ENCODE data around the gene MRPS23. TPM values are rescaled to one million over a fixed set of nuclear protein-coding genes. Genes with fewer than 3 reads are reported as not detected.
A peak's percentile ranks its signal among the peaks of the same experiment; 100 is the strongest.

MRPS23 gene
- total and polyA plus RNA-seq, 2 of the 13 experiments (the other 11 are each of a cell fraction or from before 2014, with no cell fraction given): 63.2 to 181 TPM

GRCh38 chr17:57889892-57890856, 40.3 kb upstream of the MRPS23 start:
- Histone ChIP-seq H3K9ac (ENCODE audit: insufficient read depth, low read depth, low read length) (no peak overlapping the region; the same call in 1 of the 2 replicates), H3K4me2 (ENCODE audit: low read depth, low read length) (no peak overlapping the region), H3K4me1 (ENCODE audit: insufficient read depth, low read length) (peaks cover 52% of the 10 kb centered on the region), H3K79me2 (ENCODE audit: insufficient read depth, low read length) (no peaks in the 10 kb centered on the region), H2AFZ (ENCODE audit: low read length) (no peak overlapping the region), H3K4me3 (replicated peaks in 1 of 3; ENCODE audit: insufficient read depth in 1 of 3, low read depth in 2 of 3, low read length in 3 of 3) (no peak overlapping the region), H3K9me3 (ENCODE audit: low read length) (no peaks in the 10 kb centered on the region), H4K20me1 (ENCODE audit: insufficient read depth, low read length) (no peaks in the 10 kb centered on the region), H3K36me3 (replicated peaks in 1 of 2; ENCODE audit: control insufficient read depth in 1 of 2, insufficient read depth in 2 of 2, low read length in 2 of 2) (no peaks in the 10 kb centered on the region), H3K27ac (ENCODE audit: extremely low read length, insufficient read depth, low read length) (no peak overlapping the region), H3K27me3 (ENCODE audit: control insufficient read depth in 1 of 2, insufficient read depth in 2 of 2, low read length in 2 of 2) (no peaks in the 10 kb centered on the region; a peak in 1 of 5 replicates)
- DNase-seq (ENCODE audit: low spot score) (no peak), ATAC-seq (no peak), FAIRE-seq (no peak)
- in situ Hi-C loops (cut with HindIII; ENCODE audit: extremely low pct_ligation_motif_present, low pct_unique_long_range_greater_than_20kb) (loop anchor here (10.0 kb wide), 1 partner anchor 225 kb away; no protein-coding TSS in a partner anchor), intact Hi-C loops (cut with micrococcal nuclease; ENCODE audit: unreplicated experiment) (loop anchor here (5.0 kb wide), 1 partner anchor 38 kb away; the partner anchor contains the start of gene MRPS23)
- WGBS (ENCODE audit: low lambda C conversion rate): 79% methylated on average over 8 of the region's 11 CpGs
- ChIA-PET POLR2A (interaction anchor here (0.7 to 2.7 kb wide), 7 partner anchors 11 to 104 kb away, joined by 3 to 6 read pairs (median 3); partner anchors contain the start of gene VEZF1), CTCF (ENCODE audit: low intra/inter-chr PET ratio, low total read pairs) (interaction anchor here (1.0 kb wide), 1 partner anchor 32 kb away, joined by 3 read pairs; no protein-coding TSS in a partner anchor)
- no TSS peak for BruUV-seq (replicated peaks)
- TF ChIP-seq AKNA (CRISPR knock-in tag; IDR thresholded peaks at IDR 0.05; ENCODE audit: borderline replicate concordance) (no peak), ZNF768 (CRISPR knock-in tag; IDR thresholded peaks at IDR 0.05) (peak; percentile 94), ZNF747 (CRISPR knock-in tag; IDR thresholded peaks at IDR 0.05; ENCODE audit: borderline replicate concordance) (no peak), TGIF2 (CRISPR knock-in tag; IDR thresholded peaks at IDR 0.05) (no peak), ZSCAN22 (CRISPR knock-in tag; IDR thresholded peaks at IDR 0.05) (no peak), SOX13 (IDR thresholded peaks at IDR 0.05) (no peak), SOX13 (CRISPR knock-in tag; conservative IDR thresholded peaks at IDR 0.05 in 1 of 2, IDR thresholded peaks at IDR 0.05 in 1 of 2) (no peak), KDM2A (CRISPR knock-in tag; IDR thresholded peaks at IDR 0.05; ENCODE audit: borderline replicate concordance, low read depth) (0 out of 2 replicates have a peak, but pooled peaks have one; percentile 21), KLF11 (CRISPR knock-in tag; IDR thresholded peaks at IDR 0.05) (no peak), ZFX (CRISPR knock-in tag; IDR thresholded peaks at IDR 0.05; ENCODE audit: low read depth) (0 out of 2 replicates have a peak, but pooled peaks have one; percentile 21), ATF7 (IDR thresholded peaks at IDR 0.05) (no peak), ATF7 (CRISPR knock-in tag; IDR thresholded peaks at IDR 0.05) (0 out of 2 replicates have a peak, but pooled peaks have one; percentile 22)
- TF ChIP-seq, protein P1, sequence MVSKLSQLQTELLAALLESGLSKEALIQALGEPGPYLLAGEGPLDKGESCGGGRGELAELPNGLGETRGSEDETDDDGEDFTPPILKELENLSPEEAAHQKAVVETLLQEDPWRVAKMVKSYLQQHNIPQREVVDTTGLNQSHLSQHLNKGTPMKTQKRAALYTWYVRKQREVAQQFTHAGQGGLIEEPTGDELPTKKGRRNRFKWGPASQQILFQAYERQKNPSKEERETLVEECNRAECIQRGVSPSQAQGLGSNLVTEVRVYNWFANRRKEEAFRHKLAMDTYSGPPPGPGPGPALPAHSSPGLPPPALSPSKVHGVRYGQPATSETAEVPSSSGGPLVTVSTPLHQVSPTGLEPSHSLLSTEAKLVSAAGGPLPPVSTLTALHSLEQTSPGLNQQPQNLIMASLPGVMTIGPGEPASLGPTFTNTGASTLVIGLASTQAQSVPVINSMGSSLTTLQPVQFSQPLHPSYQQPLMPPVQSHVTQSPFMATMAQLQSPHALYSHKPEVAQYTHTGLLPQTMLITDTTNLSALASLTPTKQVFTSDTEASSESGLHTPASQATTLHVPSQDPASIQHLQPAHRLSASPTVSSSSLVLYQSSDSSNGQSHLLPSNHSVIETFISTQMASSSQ (IDR thresholded peaks at IDR 0.05; ENCODE audit: low read depth): no peak
- TF ChIP-seq, protein P1 (CRISPR knock-in tag; IDR thresholded peaks at IDR 0.05; ENCODE audit: borderline replicate concordance): 0 out of 2 replicates have a peak, but pooled peaks have one; percentile 35

All from HepG2 (cell line).